BLaER1 treated with 17β-estradiol and CSF1 and Interleukin-3, amounts not matched to agents 10 nM and 100 nM (cell line): ENCODE data around the gene PLEKHG5.

ENCODE experiments used
- H3K27ac ChIP-seq, 11 experiments: shearing (Covaris generic); formaldehyde crosslinking; 2 replicates each; pipeline ENCODE4 v1.8.1; 2022
- H3K27me3 ChIP-seq, 11 experiments: shearing (Covaris generic); formaldehyde crosslinking; 2 replicates each; pipeline ENCODE4 v1.8.1; 2022
- H3K36me3 ChIP-seq, 11 experiments: shearing (Covaris generic); formaldehyde crosslinking; 2 replicates each; pipeline ENCODE4 v1.8.1; 2022
- H3K4me1 ChIP-seq, 10 experiments: shearing (Covaris generic); formaldehyde crosslinking; 2 replicates each; pipeline ENCODE4 v1.8.1; 2022
- H3K4me2 ChIP-seq, 11 experiments: shearing (Covaris generic); formaldehyde crosslinking; 2 replicates each; pipeline ENCODE4 v1.8.1; 2022
- H3K4me3 ChIP-seq, 10 experiments: shearing (Covaris generic); formaldehyde crosslinking; 2 replicates each; pipeline ENCODE4 v1.8.1; 2022
- H3K9ac ChIP-seq, 11 experiments: shearing (Covaris generic); formaldehyde crosslinking; 2 replicates each; pipeline ENCODE4 v1.8.1; 2022
- H3K9me3 ChIP-seq, 11 experiments: shearing (Covaris generic); formaldehyde crosslinking; replicated peaks in 1 of 11; 2 replicates each; pipeline ENCODE4 v1.8.1; 2022
- H4K20me1 ChIP-seq, 11 experiments: shearing (Covaris generic); formaldehyde crosslinking; 2 replicates each; pipeline ENCODE4 v1.8.1; 2022
- Cebpa-rat ChIP-seq, 11 experiments: shearing (Covaris generic); IDR thresholded peaks; 2 replicates each; pipeline ENCODE4 v1.8.1; 2022

The PLEKHG5 gene

GRCh38 chr1:6526316-6526715 is 34.8 kb upstream of the PLEKHG5 start:
- Histone ChIP-seq H3K27me3 (no peaks in the 10 kb centered on the region), H3K9me3 (no peaks in the 10 kb centered on the region), H4K20me1 (peaks cover 0 to 76% (median 15%) of the 10 kb centered on the region in 11 experiments; a peak in 11 of 22 replicates), H3K4me3 (no peak overlapping the region), H3K27ac (no peak overlapping the region), H3K4me1 (no peaks in the 10 kb centered on the region), H3K4me2 (no peak overlapping the region), H3K9ac (no peak overlapping the region), H3K36me3 (peaks cover 56 to 86% (median 74%) of the 10 kb centered on the region in 11 experiments)
- no peak for TF ChIP-seq Cebpa-rat (IDR thresholded peaks at IDR 0.05)

GRCh38 chr1:6523566-6523965 is 32.1 kb upstream of the PLEKHG5 start:
- no peak for TF ChIP-seq Cebpa-rat (IDR thresholded peaks at IDR 0.05)
- H3K4me1 ChIP-seq: peaks cover 7 to 20% (median 15%) of the 10 kb centered on the region in 10 experiments; a peak in 16 of 20 replicates
- no peaks in the 10 kb centered on the region for H3K9me3 ChIP-seq
- H3K27me3 ChIP-seq: no peaks in the 10 kb centered on the region; a peak in 1 of 22 replicates
- peaks cover 0 to 82% (median 32%) of the 10 kb centered on the region in 11 experiments; a peak in 10 of 22 replicates for H4K20me1 ChIP-seq
- no peak overlapping the region for H3K4me2 ChIP-seq
- H3K36me3 ChIP-seq: peaks cover 36 to 65% (median 46%) of the 10 kb centered on the region in 11 experiments
- no peak overlapping the region for H3K9ac ChIP-seq
- H3K4me3 ChIP-seq: no peak overlapping the region
- H3K27ac ChIP-seq: no peak overlapping the region

DNA sequence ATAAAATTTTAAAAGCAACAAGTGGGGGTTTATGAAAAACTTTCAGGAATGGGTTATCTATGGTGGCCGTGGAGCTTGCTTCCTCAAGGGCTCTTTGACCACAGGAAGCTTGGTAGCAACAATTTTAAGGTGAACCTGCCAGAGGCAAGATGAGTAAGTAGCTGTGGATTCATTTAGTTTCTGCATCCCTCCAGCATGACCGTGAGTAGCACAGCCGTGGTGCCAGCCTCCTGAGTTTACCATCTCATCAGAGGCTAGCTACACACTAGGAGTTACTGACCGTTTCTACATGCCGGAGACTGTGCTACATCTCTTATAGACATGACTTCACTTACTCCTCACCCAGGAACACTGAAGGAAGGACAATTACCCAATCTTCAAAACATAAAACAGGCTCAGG is 30.1 kb upstream of the PLEKHG5 start:
- Histone ChIP-seq H3K9ac (0 out of 22 replicates have a peak overlapping the region, but pooled peaks of 1 of the 11 experiments have one; percentile 7), H3K4me3 (no peak overlapping the region), H3K4me2 (no peak overlapping the region), H3K36me3 (peaks cover 16 to 45% (median 26%) of the 10 kb centered on the region in 11 experiments), H3K9me3 (no peaks in the 10 kb centered on the region), H3K4me1 (peaks cover 7 to 23% (median 15%) of the 10 kb centered on the region in 10 experiments; a peak in 16 of 20 replicates), H4K20me1 (peaks cover 0 to 69% (median 25%) of the 10 kb centered on the region in 11 experiments; a peak in 10 of 22 replicates), H3K27ac (no peak overlapping the region), H3K27me3 (no peaks in the 10 kb centered on the region; a peak in 1 of 22 replicates)
- no peak for TF ChIP-seq Cebpa-rat (IDR thresholded peaks at IDR 0.05)

- Histone ChIP-seq H3K27ac (no peak overlapping the region), H3K36me3 (peaks cover 2 to 31% (median 11%) of the 10 kb centered on the region in 11 experiments), H3K4me3 (no peak overlapping the region), H3K27me3 (no peaks in the 10 kb centered on the region; a peak in 1 of 22 replicates), H3K9ac (peak overlapping the region in 2 of 11 experiments; percentile 17 to 29; a peak in 1 of 22 replicates), H4K20me1 (peaks cover 0 to 56% (median 25%) of the 10 kb centered on the region in 11 experiments; a peak in 10 of 22 replicates), H3K4me1 (peaks cover 7 to 23% (median 15%) of the 10 kb centered on the region in 10 experiments; a peak in 16 of 20 replicates), H3K9me3 (no peaks in the 10 kb centered on the region), H3K4me2 (peak overlapping the region in 9 of 11 experiments; percentile 20 to 79 (median 52); a peak in 16 of 22 replicates)
- no peak for TF ChIP-seq Cebpa-rat (IDR thresholded peaks at IDR 0.05)
Measured at GRCh38 chr1:6519935-6520671, 28.6 kb upstream of the PLEKHG5 start.

DNA sequence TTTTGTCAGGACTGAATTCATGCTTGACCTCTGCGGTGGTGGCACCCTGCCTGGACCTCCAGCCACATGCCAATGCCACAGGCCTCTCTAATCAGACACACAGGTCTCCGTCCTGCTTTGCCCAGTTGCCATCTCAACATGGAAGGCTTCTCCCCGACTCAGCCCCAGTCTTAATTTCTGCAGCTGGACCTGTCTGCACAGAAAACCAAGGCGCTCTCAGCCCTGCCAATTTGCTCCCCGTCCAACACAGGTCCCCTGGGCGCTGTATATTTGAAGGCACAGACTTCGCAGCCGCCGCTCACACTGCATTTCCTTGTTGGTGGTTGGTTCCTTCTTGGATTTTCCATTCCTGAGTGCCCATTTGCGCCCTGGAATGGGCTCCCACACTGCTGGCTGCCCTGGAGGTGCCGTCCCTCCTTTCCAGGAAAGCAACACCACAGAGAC is 28.0 kb upstream of the PLEKHG5 start:
- Histone ChIP-seq H3K4me2 (peak overlapping the region in 9 of 11 experiments; percentile 20 to 79 (median 52); a peak in 16 of 22 replicates), H3K27ac (no peak overlapping the region), H3K36me3 (peaks cover 0 to 25% (median 7%) of the 10 kb centered on the region in 11 experiments; a peak in 11 of 22 replicates), H4K20me1 (peaks cover 0 to 50% (median 25%) of the 10 kb centered on the region in 11 experiments; a peak in 10 of 22 replicates), H3K9ac (peak overlapping the region in 2 of 11 experiments; percentile 17 to 29; a peak in 1 of 22 replicates), H3K27me3 (no peaks in the 10 kb centered on the region; a peak in 1 of 22 replicates), H3K4me3 (no peak overlapping the region), H3K4me1 (peaks cover 7 to 23% (median 15%) of the 10 kb centered on the region in 10 experiments; a peak in 16 of 20 replicates), H3K9me3 (no peaks in the 10 kb centered on the region)
- TF ChIP-seq Cebpa-rat (IDR thresholded peaks at IDR 0.05): no peak

DNA sequence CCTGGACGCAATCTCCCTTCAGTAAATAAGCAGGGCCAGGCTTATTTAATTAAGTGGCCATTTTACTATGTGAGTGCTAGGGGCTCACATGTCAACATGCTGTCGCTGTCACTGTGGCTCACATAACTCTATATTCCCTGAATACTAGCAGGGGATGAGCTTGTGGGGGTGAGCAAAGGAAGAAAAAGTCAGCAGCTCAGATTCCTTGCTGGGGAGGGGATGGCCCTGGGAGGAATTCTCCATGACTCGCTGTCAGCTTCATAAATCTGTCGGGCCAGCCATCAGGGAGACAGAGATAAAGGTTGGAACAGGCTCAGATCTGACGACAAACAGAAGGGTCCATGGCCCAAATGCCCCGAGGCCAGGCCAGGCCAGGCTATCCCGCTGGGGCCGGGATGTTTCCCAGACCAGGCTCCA is 26.0 kb upstream of the PLEKHG5 start:
- no peak for TF ChIP-seq Cebpa-rat (IDR thresholded peaks at IDR 0.05)
- Histone ChIP-seq H3K4me3 (no peak overlapping the region), H3K4me2 (no peak overlapping the region), H3K9ac (no peak overlapping the region), H4K20me1 (peaks cover 0 to 32% (median 22%) of the 10 kb centered on the region in 11 experiments; a peak in 9 of 22 replicates), H3K9me3 (no peaks in the 10 kb centered on the region), H3K27ac (no peak overlapping the region), H3K36me3 (peaks cover 0 to 16% (median 4%) of the 10 kb centered on the region in 11 experiments; a peak in 4 of 22 replicates), H3K4me1 (peaks cover 7 to 23% (median 16%) of the 10 kb centered on the region in 10 experiments; a peak in 16 of 20 replicates), H3K27me3 (no peaks in the 10 kb centered on the region; a peak in 1 of 22 replicates)

DNA sequence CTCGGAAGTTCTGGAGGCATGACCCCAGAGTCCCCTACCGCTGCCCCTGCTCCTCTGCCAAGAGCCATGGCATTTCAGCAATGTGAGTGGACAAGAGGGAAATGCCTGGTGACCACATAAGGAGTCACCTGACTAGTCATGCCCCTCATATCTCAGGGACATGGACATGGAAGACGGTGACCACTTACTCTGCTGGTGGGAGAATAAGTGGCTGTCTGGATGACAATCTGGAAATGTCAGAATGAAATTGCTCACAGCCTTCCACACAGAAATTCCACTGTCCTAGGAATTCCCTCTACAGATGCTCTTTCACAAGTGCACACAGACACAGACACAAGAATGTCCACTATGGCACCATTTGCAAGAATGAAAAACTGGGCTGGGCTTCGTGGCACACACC is 24.3 kb upstream of the PLEKHG5 start:
- no peak overlapping the region for H3K9ac ChIP-seq
- peaks cover 0 to 14% (median 0%) of the 10 kb centered on the region in 11 experiments; a peak in 2 of 22 replicates for H3K27me3 ChIP-seq
- H3K36me3 ChIP-seq: peaks cover 0 to 2% (median 0%) of the 10 kb centered on the region in 11 experiments; a peak in 1 of 22 replicates
- TF ChIP-seq Cebpa-rat (IDR thresholded peaks at IDR 0.05): no peak
- peaks cover 7 to 34% (median 17%) of the 10 kb centered on the region in 10 experiments; a peak in 16 of 20 replicates for H3K4me1 ChIP-seq
- H3K4me2 ChIP-seq: no peak overlapping the region
- no peak overlapping the region for H3K4me3 ChIP-seq
- no peak overlapping the region for H3K27ac ChIP-seq
- H3K9me3 ChIP-seq: no peaks in the 10 kb centered on the region
- peaks cover 0 to 32% (median 14%) of the 10 kb centered on the region in 11 experiments; a peak in 9 of 22 replicates for H4K20me1 ChIP-seq

- Histone ChIP-seq H3K4me3 (no peak overlapping the region), H3K36me3 (no peaks in the 10 kb centered on the region), H3K9ac (no peak overlapping the region), H3K4me1 (peaks cover 18 to 41% (median 25%) of the 10 kb centered on the region in 10 experiments), H4K20me1 (peaks cover 0 to 42% (median 8%) of the 10 kb centered on the region in 11 experiments; a peak in 8 of 22 replicates), H3K9me3 (no peaks in the 10 kb centered on the region), H3K27me3 (peaks cover 0 to 38% (median 0%) of the 10 kb centered on the region in 11 experiments; a peak in 8 of 22 replicates), H3K27ac (no peak overlapping the region), H3K4me2 (no peak overlapping the region)
- no peak for TF ChIP-seq Cebpa-rat (IDR thresholded peaks at IDR 0.05)
Measured at GRCh38 chr1:6513320-6513801, 21.9 kb upstream of the PLEKHG5 start.

GRCh38 chr1:6512908-6513280 is 21.4 kb upstream of the PLEKHG5 start:
- Histone ChIP-seq H4K20me1 (peaks cover 0 to 47% (median 9%) of the 10 kb centered on the region in 11 experiments; a peak in 8 of 22 replicates), H3K4me2 (no peak overlapping the region), H3K4me1 (peaks cover 22 to 45% (median 29%) of the 10 kb centered on the region in 10 experiments), H3K9me3 (no peaks in the 10 kb centered on the region), H3K9ac (no peak overlapping the region), H3K27ac (no peak overlapping the region), H3K27me3 (peaks cover 0 to 43% (median 0%) of the 10 kb centered on the region in 11 experiments; a peak in 8 of 22 replicates), H3K4me3 (no peak overlapping the region), H3K36me3 (no peaks in the 10 kb centered on the region)
- no peak for TF ChIP-seq Cebpa-rat (IDR thresholded peaks at IDR 0.05)
